Natural killer cell (primary cell): ENCODE data around the gene PPOX. TPM values are rescaled to one million over a fixed set of nuclear protein-coding genes. Genes with fewer than 3 reads are reported as not detected.
A peak's percentile ranks its signal among the peaks of the same experiment; 100 is the strongest.

Source experiments
- ATAC-seq, 3 donors: fragments of 150-1000 bp in 2 of 3; fragments of 200-7000 bp in 1 of 3; cut with Tn5 transposase; 1 replicate in 1 of 3; 2 replicates in 2 of 3; pipeline ENCODE4 v1.10.0; 2021; ENCODE audit warnings: mild to moderate bottlenecking in 2 of 3, moderate library complexity in 2 of 3
- DNase-seq, 2 donors: peaks; one replicate each; pipeline versions ENCODE4 v3.0.0 to v3.0.0-alpha.2; 2013 to 2021; ENCODE audit warnings: mixed read lengths in 1 of 2
- H3K27ac ChIP-seq: one replicate; pipeline ENCODE4 v1.5.1; 2013; ENCODE audit warnings: mild to moderate bottlenecking, low read length
- H3K27me3 ChIP-seq: one replicate; pipeline ENCODE4 v1.6.1; 2013; ENCODE audit warnings: low read length; ENCODE audit not compliant: control insufficient read depth, insufficient read depth
- H3K36me3 ChIP-seq: one replicate; pipeline ENCODE4 v1.6.1; 2013; ENCODE audit warnings: low read length; ENCODE audit not compliant: control insufficient read depth, insufficient read depth
- H3K4me1 ChIP-seq: one replicate; pipeline ENCODE4 v1.6.1; 2013; ENCODE audit warnings: low read length; ENCODE audit not compliant: control insufficient read depth, insufficient read depth
- H3K4me3 ChIP-seq: one replicate; pipeline ENCODE4 v1.5.1; 2013; ENCODE audit warnings: low read length
- H3K9me3 ChIP-seq: one replicate; pipeline ENCODE4 v1.6.1; 2013; ENCODE audit warnings: low read length; ENCODE audit not compliant: control insufficient read depth, insufficient read depth
- H3K27ac Mint-ChIP-seq, 2 donors: one replicate each; pipeline ENCODE4 v1.8.0; 2022; ENCODE audit warnings: mild to moderate bottlenecking in 2 of 2, mixed read lengths in 2 of 2, moderate library complexity in 1 of 2
- H3K27me3 Mint-ChIP-seq, 2 donors: one replicate each; pipeline ENCODE4 v1.8.0; 2022; ENCODE audit warnings: low read depth in 2 of 2, mixed read lengths in 2 of 2
- H3K36me3 Mint-ChIP-seq: one replicate; pipeline ENCODE4 v1.8.0; 2022; ENCODE audit warnings: mixed read lengths
- H3K4me1 Mint-ChIP-seq, 2 donors: one replicate each; pipeline ENCODE4 v1.8.0; 2022; ENCODE audit warnings: mixed read lengths in 2 of 2
- H3K4me3 Mint-ChIP-seq: one replicate; pipeline ENCODE4 v1.8.0; 2022; ENCODE audit warnings: mild to moderate bottlenecking, moderate library complexity, mixed read lengths
- H3K9me3 Mint-ChIP-seq, 2 donors: one replicate each; pipeline ENCODE4 v1.8.0; 2022; ENCODE audit warnings: mixed read lengths in 2 of 2
- WGBS: methylation state at CpG from one replicate; pipeline ENCODE4 v1.1.7; 2013; ENCODE audit warnings: missing lambda C conversion rate; ENCODE audit not compliant: insufficient coverage; 5-methylcytosine and 5-hydroxymethylcytosine counted together
- intact Hi-C: fragments of 100-400 bp; cut with micrococcal nuclease; formaldehyde crosslinking; loops from one replicate; pipeline ENCODE4 v1.14.2; 2022
- total RNA-seq, 4 donors: library from RNA; stranded (reverse); fragments of 120-200 nt in 1 of 4; gene quantifications; one replicate each; pipeline versions ENCODE4 v1.2.3 to v1.2.4, GENCODE V29; 2013 to 2022
- TF ChIP-seq, protein P1 (sequence below): fragments of 200-600 bp; IDR thresholded peaks from one replicate; pipeline ENCODE4 v1.8.0; 2022; ENCODE audit warnings: antibody characterized with exemption

Gene PPOX
- total RNA-seq, 3 donors from 2014 or later (not counting 1 experiment from before 2014, with no cell fraction given), result 45.5 to 66.3 (median 57.4) TPM

GRCh38 chr1:161145832-161146231 lies 20.4 kb upstream of the PPOX start:
- no peak overlapping the region for H3K4me3 ChIP-seq
- H3K27ac ChIP-seq, result no peak overlapping the region
- Mint-ChIP-seq H3K9me3 (no peaks in the 10 kb centered on the region), H3K36me3 (no peaks in the 10 kb centered on the region), H3K4me3 (no peak overlapping the region), H3K27me3 (no peaks in the 10 kb centered on the region), H3K4me1 (no peaks in the 10 kb centered on the region), H3K27ac (no peak overlapping the region)
- ATAC-seq, result no peak
- TF ChIP-seq, protein P1, sequence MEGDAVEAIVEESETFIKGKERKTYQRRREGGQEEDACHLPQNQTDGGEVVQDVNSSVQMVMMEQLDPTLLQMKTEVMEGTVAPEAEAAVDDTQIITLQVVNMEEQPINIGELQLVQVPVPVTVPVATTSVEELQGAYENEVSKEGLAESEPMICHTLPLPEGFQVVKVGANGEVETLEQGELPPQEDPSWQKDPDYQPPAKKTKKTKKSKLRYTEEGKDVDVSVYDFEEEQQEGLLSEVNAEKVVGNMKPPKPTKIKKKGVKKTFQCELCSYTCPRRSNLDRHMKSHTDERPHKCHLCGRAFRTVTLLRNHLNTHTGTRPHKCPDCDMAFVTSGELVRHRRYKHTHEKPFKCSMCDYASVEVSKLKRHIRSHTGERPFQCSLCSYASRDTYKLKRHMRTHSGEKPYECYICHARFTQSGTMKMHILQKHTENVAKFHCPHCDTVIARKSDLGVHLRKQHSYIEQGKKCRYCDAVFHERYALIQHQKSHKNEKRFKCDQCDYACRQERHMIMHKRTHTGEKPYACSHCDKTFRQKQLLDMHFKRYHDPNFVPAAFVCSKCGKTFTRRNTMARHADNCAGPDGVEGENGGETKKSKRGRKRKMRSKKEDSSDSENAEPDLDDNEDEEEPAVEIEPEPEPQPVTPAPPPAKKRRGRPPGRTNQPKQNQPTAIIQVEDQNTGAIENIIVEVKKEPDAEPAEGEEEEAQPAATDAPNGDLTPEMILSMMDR, result no peak
- no peak for DNase-seq
- H3K36me3 ChIP-seq, result no peaks in the 10 kb centered on the region
- no peaks in the 10 kb centered on the region for H3K9me3 ChIP-seq
- no peaks in the 10 kb centered on the region for H3K27me3 ChIP-seq
- 67% methylated on average over 1 of the region's 3 CpGs for WGBS
- no peaks in the 10 kb centered on the region for H3K4me1 ChIP-seq
- intact Hi-C loops, result no loop called here

- Histone ChIP-seq H3K9me3 (no peaks in the 10 kb centered on the region), H3K27me3 (no peaks in the 10 kb centered on the region), H3K4me3 (peak overlapping the region; percentile 71), H3K36me3 (peaks cover 12% of the 10 kb centered on the region), H3K4me1 (peaks cover 14% of the 10 kb centered on the region), H3K27ac (peak overlapping the region; percentile 87)
- H3K4me3 Mint-ChIP-seq, result peak overlapping the region; percentile 99
- WGBS, result 21% methylated on average over 8 of the region's 9 CpGs
- ATAC-seq (peak in 1 of 3 donors; percentile 3), DNase-seq (peak in 1 of 2 donors; percentile 30)
- intact Hi-C loops, result loop anchor here (1.0 to 2.0 kb wide), 3 partner anchors 14 to 34 kb away; partner anchors contain the start of genes NIT1, PFDN2 and PPOX
- peaks cover 18 to 28% of the 10 kb centered on the region in 2 donors for H3K4me1 Mint-ChIP-seq
- no peaks in the 10 kb centered on the region for H3K27me3 Mint-ChIP-seq
- TF ChIP-seq, protein P1, result no peak
- H3K9me3 Mint-ChIP-seq, result no peaks in the 10 kb centered on the region
- H3K27ac Mint-ChIP-seq, result peak overlapping the region; percentile 99 to 100
- peaks cover 10% of the 10 kb centered on the region for H3K36me3 Mint-ChIP-seq
These were observed 13.1 kb upstream of the PPOX start for GRCh38 chr1:161153176-161153575.

DNA sequence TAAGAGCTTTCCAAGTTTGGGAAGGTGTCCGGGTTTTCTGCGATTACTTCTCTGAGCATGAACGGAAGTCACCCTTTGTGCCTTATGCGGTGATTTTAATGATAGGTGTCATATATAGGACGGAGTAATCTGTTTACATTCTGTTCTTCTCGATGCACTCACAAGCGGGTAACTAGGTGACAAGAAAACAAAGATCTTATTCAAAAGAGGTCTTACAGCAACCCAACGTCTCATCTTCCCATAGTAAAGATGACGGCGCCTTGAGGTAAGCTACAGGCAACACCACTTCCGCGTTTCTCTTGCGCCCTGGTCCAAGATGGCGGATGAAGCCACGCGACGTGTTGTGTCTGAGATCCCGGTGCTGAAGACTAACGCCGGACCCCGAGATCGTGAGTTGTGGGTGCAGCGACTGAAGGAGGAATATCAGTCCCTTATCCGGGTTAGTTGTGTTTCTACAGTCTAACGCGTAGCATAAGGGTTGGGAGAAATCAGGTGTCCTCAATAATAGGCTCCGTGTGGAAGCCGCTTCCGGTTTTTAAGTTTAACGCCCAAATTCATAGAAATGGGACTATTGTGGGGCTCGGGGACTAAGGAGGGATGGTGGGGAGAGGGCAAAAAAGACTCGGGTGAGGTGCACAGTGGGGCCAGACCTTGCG lies 12.4 kb upstream of the PPOX start, which contains the start of gene UFC1:
Gene UFC1, plus strand, starts transcription at position 297 of the 656 bp plus-strand sequence. Its CDS starts 20 bp downstream, at position 317.
- H3K27ac Mint-ChIP-seq, result peak within 1 kb of the TSS; percentile 99 to 100
- TF ChIP-seq, protein P1, result no peak
- Histone ChIP-seq H3K36me3 (peaks cover 16% of the 10 kb centered on the region), H3K4me1 (peaks cover 16% of the 10 kb centered on the region), H3K4me3 (peak within 1 kb of the TSS; percentile 71), H3K9me3 (no peaks in the 10 kb centered on the region), H3K27me3 (no peaks in the 10 kb centered on the region), H3K27ac (peak within 1 kb of the TSS; percentile 87)
- 0% methylated on average over 33 of the region's 33 CpGs for WGBS
- peak within 1 kb of the TSS; percentile 99 for H3K4me3 Mint-ChIP-seq
- intact Hi-C loops, result loop anchor here (1.0 to 2.0 kb wide), 3 partner anchors 13 to 35 kb away; partner anchors contain the start of genes NIT1, PFDN2 and PPOX
- ATAC-seq, result peak; percentile 91 to 96 (median 94)
- peaks cover 12% of the 10 kb centered on the region for H3K36me3 Mint-ChIP-seq
- peak; percentile 76 to 95 for DNase-seq
- no peaks in the 10 kb centered on the region for H3K27me3 Mint-ChIP-seq
- H3K9me3 Mint-ChIP-seq, result no peaks in the 10 kb centered on the region
- peaks cover 22 to 34% of the 10 kb centered on the region in 2 donors for H3K4me1 Mint-ChIP-seq
